ENCODE measurements around the gene TMEM50A.
A peak's percentile ranks its signal among the peaks of the same experiment; 100 is the strongest.
"Not testable (repeated sequence)": the region's sequence is repeated elsewhere in the genome, so short reads cannot be mapped to it uniquely, and the experiment has no call there.

TMEM50A gene

GRCh38 chr1:25337483-25338187 lies 499 bp upstream of the TMEM50A start:
- peak; percentile 33 for DNase-seq

DNA sequence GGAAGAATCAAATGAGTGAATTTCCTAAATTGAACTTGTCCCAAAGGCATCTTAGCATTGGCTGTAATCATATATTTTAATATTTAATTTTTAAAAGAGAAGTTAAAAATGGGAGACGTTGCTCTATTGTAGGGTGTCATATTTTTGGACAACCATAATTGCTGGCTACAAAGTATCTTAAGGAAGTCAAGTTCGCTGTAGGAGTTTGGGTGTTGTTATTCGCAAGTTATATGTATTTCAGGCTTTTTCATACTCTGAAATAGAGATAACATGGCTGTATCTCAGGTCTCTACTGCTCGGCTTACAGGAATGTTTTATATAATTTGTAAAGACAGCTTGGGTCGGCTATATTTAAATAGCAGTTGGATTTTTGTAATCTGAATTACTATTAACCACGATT lies 852 bp downstream of the TMEM50A start:
- DNase-seq = no peak

- no peak for DNase-seq
Measured at GRCh38 chr1:25341746-25342145, 3.6 kb downstream of the TMEM50A start.

DNA sequence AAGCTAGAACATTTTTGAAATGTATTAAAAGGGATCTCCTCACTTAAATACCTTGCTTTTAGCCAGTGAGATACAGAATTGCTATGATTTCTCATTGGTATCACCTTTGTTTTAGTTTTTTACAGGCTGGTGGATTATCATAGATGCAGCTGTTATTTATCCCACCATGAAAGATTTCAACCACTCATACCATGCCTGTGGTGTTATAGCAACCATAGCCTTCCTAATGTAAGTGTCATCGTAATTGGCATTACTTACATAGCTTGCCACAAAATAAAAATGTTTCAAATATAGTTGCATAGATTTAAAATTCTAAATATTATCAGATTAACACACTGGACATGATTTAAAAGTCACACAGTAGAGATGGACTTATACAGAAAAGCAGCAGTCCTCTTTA lies 4.7 kb downstream of the TMEM50A start:
- no peak for DNase-seq

DNA sequence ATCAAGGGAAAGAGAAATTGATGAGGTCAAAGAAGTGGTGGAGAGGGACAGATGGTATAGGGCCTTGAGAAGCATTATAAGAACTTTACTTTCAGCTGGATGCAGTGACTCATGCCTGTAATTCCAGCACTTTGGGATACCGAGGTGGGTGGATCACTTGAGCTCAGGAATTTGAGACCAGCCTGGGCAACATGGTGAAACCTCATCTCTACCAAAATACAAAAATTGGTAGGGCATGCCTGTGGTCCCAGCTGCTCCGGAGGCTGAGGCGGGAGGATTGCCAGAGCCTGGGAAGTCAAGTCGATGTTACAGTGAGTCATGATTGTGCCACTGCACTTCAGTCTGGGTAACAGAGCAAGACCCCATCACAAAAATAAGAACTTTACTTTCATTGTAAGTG lies 5.7 kb downstream of the TMEM50A start:
- no peak for DNase-seq

DNA sequence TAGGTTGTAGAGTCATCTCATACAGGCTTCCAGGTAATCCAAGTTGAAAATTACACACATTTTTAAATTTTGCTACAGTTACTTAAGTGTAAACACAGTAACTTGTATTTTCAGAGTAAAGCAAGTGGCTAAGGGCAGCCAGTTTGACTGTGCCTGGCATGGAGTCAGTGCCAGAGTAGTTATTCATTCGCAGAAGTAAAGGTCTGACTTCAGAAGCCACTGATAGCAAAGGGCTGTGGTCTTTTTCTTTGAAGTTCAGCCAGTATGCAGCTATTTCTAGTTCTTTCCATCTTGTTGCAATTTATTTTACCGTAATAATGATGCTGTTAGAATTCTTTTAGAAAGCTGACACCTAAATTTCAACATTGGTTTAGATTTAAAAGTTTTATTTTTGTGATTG lies 9.4 kb downstream of the TMEM50A start:
- DNase-seq = no peak

- DNase-seq = no peak
Measured at GRCh38 chr1:25349606-25350005, 11.5 kb downstream of the TMEM50A start.

GRCh38 chr1:25355841-25356395 lies 17.8 kb downstream of the TMEM50A start:
- peak; percentile 4 for DNase-seq

- no peak for DNase-seq
Measured at GRCh38 chr1:25356441-25356840, 18.3 kb downstream of the TMEM50A start.

GRCh38 chr1:25356848-25357247 lies 18.7 kb downstream of the TMEM50A start:
- DNase-seq = peak; percentile 46

DNA sequence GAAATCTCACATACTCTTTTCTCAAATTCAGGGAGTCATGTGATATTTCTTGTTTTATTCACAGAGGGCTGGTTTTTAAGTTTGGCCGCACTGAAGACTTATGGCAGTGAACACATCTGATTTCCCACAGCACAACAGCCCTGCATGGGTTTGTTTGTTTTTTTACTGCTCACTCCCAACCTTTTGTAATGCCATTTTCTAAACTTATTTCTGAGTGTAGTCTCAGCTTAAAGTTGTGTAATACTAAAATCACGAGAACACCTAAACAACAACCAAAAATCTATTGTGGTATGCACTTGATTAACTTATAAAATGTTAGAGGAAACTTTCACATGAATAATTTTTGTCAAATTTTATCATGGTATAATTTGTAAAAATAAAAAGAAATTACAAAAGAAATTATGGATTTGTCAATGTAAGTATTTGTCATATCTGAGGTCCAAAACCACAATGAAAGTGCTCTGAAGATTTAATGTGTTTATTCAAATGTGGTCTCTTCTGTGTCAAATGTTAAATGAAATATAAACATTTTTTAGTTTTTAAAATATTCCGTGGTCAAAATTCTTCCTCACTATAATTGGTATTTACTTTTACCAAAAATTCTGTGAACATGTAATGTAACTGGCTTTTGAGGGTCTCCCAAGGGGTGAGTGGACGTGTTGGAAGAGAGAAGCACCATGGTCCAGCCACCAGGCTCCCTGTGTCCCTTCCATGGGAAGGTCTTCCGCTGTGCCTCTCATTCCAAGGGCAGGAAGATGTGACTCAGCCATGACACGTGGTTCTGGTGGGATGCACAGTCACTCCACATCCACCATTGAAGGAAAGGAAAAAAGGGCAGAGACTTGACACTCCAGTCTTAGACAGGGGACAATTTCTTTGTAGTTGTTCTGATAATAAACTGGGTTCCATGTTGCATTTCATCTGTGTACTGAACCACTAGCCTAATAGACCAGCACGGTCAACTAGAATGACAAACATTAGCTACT lies 22.8 kb downstream of the TMEM50A start:
- no peak for DNase-seq

GRCh38 chr1:25361901-25362300 lies 23.8 kb downstream of the TMEM50A start:
- no peak for DNase-seq

DNA sequence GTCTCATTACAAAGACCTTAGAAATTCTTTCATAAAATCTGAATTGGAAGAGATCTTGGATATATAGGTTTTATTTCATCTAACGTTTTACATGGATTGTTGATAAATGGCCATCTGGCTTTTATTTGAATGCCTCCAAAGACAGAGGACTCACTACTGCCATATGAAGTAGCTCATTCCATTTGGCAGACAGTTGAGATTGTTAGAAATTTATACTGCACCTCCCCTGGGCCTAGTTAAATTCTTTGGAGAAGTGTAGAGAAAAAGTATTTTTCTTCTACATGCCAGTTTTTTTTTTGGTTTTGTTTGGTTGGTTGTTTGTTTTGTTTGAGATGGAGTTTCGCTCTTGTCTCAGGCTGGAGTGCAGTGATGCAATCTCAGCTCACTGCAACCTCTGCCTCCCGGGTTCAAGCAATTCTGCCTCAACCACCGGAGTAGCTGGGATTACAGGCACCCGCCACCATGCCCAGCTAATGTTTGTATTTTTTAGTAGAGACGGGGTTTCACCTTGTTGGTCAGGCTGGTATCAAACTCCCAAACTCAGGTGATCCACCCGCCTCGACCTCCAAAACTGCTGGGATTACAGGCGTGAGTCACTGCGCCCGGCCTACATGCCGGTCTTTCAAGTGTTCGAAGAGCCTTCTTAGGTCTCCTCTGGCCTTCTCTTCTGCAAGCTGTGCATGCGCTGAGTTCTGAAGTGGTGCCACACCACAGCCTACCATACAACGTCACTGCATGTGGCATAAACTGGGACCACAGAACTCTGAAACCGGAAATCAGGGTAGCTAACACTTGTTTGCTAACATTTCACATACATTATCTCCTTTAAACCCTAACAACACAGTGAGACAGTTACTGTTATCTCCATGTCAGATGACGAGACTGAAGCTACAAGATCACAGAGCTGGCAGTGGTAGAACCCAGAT lies 24.8 kb downstream of the TMEM50A start:
- DNase-seq = not testable (repeated sequence)

GRCh38 chr1:25369241-25369640 lies 31.1 kb downstream of the TMEM50A start:
- DNase-seq = no peak

DNA sequence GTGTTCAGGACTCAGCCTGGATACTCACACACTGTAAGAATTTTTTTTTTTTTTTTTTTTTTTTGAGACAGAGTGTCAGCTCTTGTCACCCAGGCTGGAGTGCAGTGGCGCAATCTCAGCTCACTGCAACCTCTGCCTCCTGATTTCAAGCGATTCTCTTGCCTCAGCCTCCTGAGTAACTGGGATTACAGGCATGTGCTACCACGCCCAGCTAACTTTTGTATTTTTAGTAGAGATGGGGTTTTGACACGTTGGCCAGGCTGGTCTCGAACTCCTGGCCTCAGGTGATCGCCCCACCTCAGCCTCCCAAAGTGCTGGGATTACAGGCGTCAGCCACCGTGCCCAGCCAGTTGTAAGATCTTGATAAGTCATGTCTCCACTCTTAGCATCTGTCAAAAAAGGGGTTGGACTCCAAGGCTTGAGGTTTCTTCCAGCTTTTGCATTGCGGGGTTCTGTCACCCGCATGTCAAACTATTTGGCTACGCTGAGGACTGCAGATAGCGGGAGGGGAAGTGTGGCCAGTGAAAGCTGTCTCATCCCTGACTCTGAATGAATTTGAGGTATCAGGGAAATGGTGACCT lies 31.6 kb downstream of the TMEM50A start:
- DNase-seq = not testable (repeated sequence)

GRCh38 chr1:25371757-25372156 lies 33.6 kb downstream of the TMEM50A start:
- not testable (repeated sequence) for DNase-seq

DNA sequence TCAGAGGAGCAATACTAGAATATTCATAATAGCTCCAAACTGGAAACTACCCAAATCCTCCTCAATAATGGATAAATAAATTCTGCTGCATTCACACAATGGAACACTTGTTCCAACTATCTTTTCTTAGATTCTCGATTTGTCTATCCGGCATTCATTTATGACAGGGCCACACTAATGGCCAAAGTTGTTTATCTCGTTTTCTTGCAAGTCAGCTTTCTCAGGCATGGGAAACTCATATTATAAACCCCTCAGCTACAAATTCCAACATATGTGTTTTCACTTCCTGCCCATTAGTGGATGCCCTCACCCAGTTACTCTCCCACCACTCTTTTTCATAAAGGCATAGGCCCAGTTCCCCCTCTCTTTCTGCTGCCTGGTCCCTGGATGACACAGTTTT lies 40.2 kb downstream of the TMEM50A start:
- DNase-seq = not testable (repeated sequence)

DNA sequence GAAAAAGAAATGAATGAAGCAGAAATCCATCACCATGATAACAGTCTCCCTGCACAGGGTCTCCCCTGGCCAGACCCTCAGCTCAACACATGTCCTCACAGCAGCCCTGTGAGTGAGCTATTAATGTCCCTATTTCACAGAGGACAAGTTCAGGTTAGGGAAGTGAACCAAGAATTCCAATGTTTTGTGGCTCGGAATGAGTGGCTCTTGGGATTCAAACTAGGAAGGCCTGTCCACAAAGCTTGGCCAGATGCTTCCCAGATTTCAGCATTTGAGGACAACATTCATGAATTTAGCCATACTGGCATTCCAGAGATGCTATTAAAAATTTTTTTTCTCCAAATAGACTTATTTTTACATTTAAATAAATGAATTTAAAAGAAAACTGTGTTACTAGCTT lies 44.4 kb downstream of the TMEM50A start:
- not testable (repeated sequence) for DNase-seq

DNA sequence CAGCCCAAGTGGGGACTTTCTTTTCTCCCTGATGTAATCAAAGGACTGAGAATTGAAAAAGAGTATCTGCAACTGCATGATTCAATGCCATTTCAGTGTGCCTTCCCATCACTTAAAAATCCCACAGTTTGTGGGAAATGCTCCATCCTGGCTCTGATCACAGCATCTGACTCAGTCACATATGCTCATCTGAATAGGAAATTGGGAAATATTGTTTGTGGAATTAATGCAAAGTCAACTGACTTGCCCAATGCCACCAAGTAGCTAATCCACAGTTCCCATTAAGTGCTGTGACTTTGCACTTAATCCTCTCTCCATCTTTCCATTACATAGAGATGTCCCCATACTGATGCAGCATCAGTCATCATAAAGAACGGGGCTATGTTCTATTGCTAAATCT lies 45.0 kb downstream of the TMEM50A start:
- DNase-seq = not testable (repeated sequence)

- not testable (repeated sequence) for DNase-seq
Measured at GRCh38 chr1:25383875-25384274, 45.7 kb downstream of the TMEM50A start.

DNA sequence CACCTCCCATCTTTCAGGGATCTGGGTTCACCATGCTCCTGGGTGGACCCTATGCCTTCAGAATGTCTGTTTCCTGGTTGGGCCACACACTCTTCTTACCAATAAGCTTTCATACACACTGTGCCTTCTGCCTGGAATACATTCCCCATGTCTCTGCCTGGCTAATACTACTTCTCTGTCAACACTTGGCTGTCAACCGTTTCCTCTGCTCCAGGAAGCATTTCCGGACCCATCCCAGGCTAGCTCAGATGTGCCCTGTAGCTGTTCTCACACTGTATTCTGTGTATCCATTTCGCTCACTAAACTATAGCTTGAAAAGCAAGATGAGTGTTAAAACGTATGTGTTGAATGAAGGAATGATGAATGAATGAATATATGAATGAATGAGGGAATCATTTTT lies 49.0 kb downstream of the TMEM50A start:
- DNase-seq = not testable (repeated sequence)

DNA sequence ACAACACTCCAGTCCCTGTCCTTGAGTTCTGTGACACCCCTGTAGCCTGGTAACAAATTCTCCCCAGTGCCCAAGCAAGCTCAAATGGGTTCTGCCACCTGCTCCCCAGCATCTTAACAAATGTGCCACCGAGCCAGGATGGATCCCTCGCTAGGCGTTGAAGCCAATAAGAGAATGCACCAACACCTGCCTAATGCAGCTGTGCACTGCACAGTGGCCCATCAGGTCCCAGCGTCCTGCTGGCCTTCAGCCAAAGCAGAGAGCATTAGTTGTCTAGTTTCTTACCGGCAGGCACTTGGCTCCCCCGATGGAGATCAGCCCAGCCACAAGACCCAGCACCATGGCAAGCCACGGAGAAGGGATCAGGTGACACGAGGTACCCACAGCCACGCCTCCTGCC lies 50.6 kb downstream of the TMEM50A start:
- not testable (repeated sequence) for DNase-seq

Data from CD4-positive, alpha-beta T cell treated with Interleukin-4 for 4 hours (primary cell).